Fibroblast of villous mesenchyme (primary cell): ENCODE data around the gene HPCAL1. TPM values are rescaled to one million over a fixed set of nuclear protein-coding genes. Genes with fewer than 3 reads are reported as not detected.

Source experiments
- DNase-seq: peaks from one replicate; pipeline ENCODE4 v3.0.0-alpha.2; 2010; ENCODE audit warnings: low read depth
- H3K4me3 ChIP-seq: 2 replicates; pipeline ENCODE4 v1.5.1; 2011; ENCODE audit warnings: low read depth, mild to moderate bottlenecking, low read length
- total RNA-seq: library from RNA; depleted of rRNA; stranded (reverse); fragments of >200 nt; gene quantifications from 2 replicates; pipeline ENCODE4 v1.2.3, GENCODE V29; 2012
- TF ChIP-seq, protein P1 (sequence below): IDR thresholded peaks from 2 replicates; pipeline ENCODE4 v1.5.1; 2012; ENCODE audit warnings: low read depth, mild to moderate bottlenecking, low read length; ENCODE audit not compliant: insufficient read depth

HPCAL1 gene
- total RNA-seq, 1 donor: 60.0 TPM

DNA sequence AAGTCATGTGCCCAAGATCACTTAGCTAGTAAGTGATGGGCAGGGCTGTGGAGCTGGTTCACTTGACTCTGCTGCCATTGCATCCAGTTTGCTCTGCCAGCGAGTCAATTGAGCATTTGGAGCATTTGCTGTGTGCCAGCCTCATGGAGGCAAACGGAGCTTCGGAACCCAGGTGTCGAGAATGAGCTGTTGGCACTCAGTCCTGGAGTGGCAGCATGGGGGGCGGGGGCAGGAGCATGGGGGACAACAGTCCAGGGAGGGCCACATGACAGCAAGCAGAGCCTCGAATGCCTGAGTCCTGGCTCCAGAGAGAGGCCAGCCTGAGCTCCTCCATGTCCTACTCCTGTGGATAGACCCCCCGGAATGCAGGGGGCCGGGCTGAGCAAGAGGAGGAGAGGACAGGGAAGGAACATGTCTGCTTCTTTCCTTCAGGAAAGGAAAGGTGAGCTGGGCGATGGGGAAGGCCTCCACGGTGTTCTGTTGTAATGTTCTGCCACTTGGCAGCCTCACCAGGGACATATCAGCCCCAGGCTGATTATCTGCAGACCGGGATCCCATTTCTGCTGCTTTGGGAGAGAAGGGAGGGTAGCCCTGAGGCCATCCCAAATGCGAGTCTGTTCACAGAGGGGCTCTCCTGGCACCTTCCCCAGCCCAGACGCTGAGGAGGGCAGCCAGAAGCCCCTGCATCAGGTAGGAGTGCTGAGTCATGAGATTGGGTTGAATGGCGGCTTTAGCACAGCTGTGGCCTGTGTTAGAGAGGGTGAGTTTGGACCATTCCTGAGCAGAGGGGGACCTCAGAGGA is 59.6 kb downstream of the HPCAL1 start:
- TF ChIP-seq, protein P1, sequence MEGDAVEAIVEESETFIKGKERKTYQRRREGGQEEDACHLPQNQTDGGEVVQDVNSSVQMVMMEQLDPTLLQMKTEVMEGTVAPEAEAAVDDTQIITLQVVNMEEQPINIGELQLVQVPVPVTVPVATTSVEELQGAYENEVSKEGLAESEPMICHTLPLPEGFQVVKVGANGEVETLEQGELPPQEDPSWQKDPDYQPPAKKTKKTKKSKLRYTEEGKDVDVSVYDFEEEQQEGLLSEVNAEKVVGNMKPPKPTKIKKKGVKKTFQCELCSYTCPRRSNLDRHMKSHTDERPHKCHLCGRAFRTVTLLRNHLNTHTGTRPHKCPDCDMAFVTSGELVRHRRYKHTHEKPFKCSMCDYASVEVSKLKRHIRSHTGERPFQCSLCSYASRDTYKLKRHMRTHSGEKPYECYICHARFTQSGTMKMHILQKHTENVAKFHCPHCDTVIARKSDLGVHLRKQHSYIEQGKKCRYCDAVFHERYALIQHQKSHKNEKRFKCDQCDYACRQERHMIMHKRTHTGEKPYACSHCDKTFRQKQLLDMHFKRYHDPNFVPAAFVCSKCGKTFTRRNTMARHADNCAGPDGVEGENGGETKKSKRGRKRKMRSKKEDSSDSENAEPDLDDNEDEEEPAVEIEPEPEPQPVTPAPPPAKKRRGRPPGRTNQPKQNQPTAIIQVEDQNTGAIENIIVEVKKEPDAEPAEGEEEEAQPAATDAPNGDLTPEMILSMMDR: no peak
- no peak overlapping the region for H3K4me3 ChIP-seq
- no peak for DNase-seq

DNA sequence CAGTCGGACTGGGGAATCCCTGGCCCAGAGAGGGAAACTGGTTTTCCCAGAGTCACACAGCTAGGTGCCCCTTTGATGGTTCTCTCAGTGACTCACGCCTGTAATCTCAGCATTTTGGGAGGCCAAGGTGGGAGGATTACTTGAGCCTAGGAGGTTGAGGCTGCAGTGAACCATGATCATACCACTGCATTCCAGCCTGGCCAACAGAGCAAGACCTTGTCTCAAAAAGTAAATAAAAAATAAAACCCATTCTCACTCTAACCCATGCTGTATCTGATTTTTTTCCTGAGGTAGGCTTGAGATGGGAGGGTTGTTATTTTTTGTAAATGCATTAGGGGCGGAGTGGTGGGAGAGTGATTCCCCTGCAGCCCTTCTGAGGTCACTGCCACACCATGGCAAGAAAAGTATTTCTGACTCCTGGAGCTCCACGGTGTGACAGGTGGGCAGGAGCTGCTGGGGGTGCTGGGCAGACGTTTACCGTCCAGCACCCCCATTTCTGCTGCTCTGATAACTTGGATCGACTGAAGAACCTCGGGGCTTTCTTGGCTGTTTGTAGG is 60.3 kb downstream of the HPCAL1 start:
- no peak overlapping the region for H3K4me3 ChIP-seq
- TF ChIP-seq, protein P1: no peak

DNA sequence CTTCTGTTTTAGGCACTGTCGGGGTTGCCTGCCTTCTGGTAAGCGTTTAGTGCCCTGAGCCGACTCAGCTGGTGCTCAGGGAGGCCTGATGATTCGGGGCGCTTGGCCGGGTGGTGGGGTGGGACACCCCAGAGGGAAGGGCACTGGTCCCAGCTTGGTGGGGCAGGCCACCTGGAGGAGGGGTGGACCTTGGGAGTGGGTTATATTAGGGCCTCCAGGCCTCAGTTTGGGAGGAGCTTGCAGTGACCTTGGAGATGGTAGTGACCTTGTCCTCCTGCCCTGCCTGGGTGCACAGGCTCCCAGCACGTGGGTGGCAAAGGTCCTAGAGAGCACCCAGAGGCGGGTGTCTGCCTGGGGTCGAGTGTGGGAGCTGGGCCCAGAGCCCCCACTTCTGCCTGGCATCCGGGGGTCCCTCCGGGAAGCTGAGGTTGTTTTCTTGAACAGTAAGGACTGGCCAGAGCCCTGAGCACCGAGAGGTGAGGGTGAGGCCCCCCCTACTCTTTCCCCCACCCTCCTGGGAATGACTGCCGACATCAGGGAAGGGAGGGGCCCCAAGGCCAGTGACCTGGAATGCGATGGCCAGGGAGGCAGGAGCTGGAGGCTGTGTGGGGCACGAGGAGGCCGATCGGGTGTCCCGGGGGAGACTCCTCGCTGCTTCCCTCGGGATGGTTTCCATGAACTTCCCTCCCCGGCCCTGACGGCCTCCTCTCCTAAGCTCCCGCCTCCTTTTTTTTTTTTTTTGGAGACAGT is 61.3 kb downstream of the HPCAL1 start:
- no peak overlapping the region for H3K4me3 ChIP-seq
- TF ChIP-seq, protein P1: no peak
- DNase-seq: no peak

More for the DNA sequence above, 60.3 kb downstream of the HPCAL1 start:
- no peak for DNase-seq

DNA sequence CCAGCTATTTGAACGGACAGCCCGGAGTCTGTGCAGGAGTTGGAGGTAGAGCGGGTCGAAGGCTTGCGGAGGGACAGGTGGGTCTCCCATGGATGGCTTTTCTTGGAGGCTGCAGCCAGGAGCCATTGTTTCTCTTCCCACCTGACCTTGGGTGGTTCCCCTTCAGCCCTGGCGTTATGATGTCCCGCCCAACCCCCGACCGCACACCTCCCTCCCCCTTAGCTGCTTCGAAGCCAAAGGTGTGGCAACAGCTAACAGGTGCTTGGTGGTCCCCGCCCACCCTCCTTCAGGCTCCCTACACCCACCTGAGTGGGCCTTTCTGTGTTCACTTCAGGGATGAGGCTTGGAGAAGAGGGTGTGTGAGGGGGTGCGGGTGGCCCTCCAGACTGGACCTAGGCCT is 62.7 kb downstream of the HPCAL1 start:
- DNase-seq: no peak
- no peak overlapping the region for H3K4me3 ChIP-seq
- TF ChIP-seq, protein P1: no peak

DNA sequence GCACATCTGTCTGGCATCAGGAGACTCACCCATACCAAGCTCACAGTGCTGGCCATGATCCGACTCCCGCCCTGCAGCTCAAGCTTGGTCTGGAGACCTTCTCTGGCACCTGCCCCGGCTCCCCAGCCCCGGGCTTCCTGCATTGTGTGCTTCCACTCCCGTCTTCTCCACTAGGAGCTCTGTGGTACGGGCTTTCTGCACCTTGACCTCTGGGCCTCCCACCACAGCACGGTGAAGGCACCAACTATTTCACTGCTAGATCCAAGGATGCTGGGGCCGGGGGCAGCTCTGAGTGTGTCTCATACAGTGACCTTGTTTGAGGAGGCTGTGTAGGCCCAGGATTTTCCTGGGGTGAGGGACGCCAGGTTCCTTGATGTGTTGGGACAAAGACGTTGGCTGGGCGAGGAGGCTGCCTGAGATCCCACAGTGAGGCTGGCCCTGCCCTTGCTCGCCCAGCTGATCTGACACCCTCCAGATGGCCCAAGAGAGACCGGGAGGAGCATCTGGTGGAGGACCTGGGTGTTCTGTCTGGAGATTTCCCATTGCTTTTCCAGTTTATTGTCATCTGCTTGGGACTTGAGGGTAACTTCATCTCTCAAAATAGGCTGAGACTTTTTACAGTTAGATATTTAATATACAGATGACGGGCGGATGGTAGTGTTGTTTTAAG is 64.0 kb downstream of the HPCAL1 start:
- no peak for DNase-seq
- no peak overlapping the region for H3K4me3 ChIP-seq
- TF ChIP-seq, protein P1: no peak
